HepG2 (cell line): Measurements from ENCODE around the gene ALAS2.

ENCODE experiments used
- CHD2 ChIP-seq: IDR thresholded peaks from 2 replicates; pipeline ENCODE4 v1.6.1; 2011; ENCODE audit warnings: low read depth, low read length, improper control_type of control experiment
- ETV5 ChIP-seq: IDR thresholded peaks from 2 replicates; pipeline ENCODE4 v1.6.1; 2018; ENCODE audit warnings: missing biosample characterization, missing genetic modification reagents, inconsistent platforms, borderline replicate concordance
- EZH2 ChIP-seq: conservative IDR thresholded peaks from 2 replicates; pipeline ENCODE4 v1.6.1; 2012; ENCODE audit warnings: mild to moderate bottlenecking, low read depth, low read length, moderate library complexity
- HMG20B ChIP-seq: conservative IDR thresholded peaks from 2 replicates; pipeline ENCODE4 v1.6.1; 2016; ENCODE audit warnings: missing genetic modification reagents, missing compliant biosample characterization
- NFE2L2 ChIP-seq: fragments of 150-350 bp; IDR thresholded peaks from 2 replicates; pipeline ENCODE4 v1.6.1; 2014; ENCODE audit warnings: low read length
- POLR2AphosphoS5 ChIP-seq: IDR thresholded peaks from 2 replicates; pipeline ENCODE4 v1.6.1; 2012; ENCODE audit warnings: low read depth, low read length
- RXRA ChIP-seq: sonication (generic); formaldehyde crosslinking; IDR thresholded peaks from 2 replicates; pipeline ENCODE4 v1.5.1; 2020; ENCODE audit warnings: missing genetic modification reagents
- ZNF24 ChIP-seq: fragments of 450-650 bp; IDR thresholded peaks from 2 replicates; pipeline ENCODE4 v1.6.1; 2017; ENCODE audit warnings: antibody characterized with exemption, mild to moderate bottlenecking
- ZNF850 ChIP-seq: sonication (generic); formaldehyde crosslinking; conservative IDR thresholded peaks from 2 replicates; pipeline ENCODE4 v1.9.0; 2021; ENCODE audit warnings: mild to moderate bottlenecking, missing genetic modification reagents
- TF ChIP-seq, protein P1 (sequence below): sonication (generic); formaldehyde crosslinking; IDR thresholded peaks from 2 replicates; pipeline ENCODE4 v1.4.0; 2020; ENCODE audit warnings: missing genetic modification reagents
- TF ChIP-seq, protein P2 (sequence below): sonication (generic); formaldehyde crosslinking; IDR thresholded peaks from 2 replicates; pipeline ENCODE4 v1.4.0; 2020; ENCODE audit warnings: missing genetic modification reagents

DNA sequence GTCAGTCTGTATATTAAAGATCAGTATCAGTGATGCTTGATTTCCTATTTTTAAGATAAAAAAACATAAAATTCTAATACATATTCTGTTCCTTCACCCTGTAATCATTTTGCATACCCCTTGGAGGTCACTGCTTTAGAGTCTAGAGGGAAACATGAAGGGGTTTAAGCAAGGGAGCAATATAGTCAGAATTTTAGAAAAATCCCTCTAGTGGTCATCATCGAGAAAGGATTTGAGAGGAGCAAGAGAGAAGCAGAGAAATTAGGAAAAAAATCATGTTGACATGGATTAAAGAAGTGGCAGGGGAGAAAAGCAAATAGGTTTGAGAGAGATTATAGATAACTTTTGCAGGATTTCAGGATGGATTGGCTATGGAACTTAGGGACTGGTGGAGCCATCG, 19.5 kb downstream of the ALAS2 start:
- no peak for TF ChIP-seq CHD2
- TF ChIP-seq EZH2 = no peak
- TF ChIP-seq, protein P1, sequence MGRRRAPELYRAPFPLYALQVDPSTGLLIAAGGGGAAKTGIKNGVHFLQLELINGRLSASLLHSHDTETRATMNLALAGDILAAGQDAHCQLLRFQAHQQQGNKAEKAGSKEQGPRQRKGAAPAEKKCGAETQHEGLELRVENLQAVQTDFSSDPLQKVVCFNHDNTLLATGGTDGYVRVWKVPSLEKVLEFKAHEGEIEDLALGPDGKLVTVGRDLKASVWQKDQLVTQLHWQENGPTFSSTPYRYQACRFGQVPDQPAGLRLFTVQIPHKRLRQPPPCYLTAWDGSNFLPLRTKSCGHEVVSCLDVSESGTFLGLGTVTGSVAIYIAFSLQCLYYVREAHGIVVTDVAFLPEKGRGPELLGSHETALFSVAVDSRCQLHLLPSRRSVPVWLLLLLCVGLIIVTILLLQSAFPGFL = no peak
- no peak for TF ChIP-seq ZNF850
- no peak for TF ChIP-seq HMG20B
- no peak for TF ChIP-seq ZNF24
- TF ChIP-seq RXRA (CRISPR knock-in tag) = no peak
- TF ChIP-seq, protein P2, sequence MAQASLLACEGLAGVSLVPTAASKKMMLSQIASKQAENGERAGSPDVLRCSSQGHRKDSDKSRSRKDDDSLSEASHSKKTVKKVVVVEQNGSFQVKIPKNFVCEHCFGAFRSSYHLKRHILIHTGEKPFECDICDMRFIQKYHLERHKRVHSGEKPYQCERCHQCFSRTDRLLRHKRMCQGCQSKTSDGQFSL = no peak
- no peak for TF ChIP-seq POLR2AphosphoS5
- TF ChIP-seq NFE2L2 = no peak
- no peak for TF ChIP-seq ETV5
